ENCODE data around the gene HYAL2.

Gene HYAL2

DNA sequence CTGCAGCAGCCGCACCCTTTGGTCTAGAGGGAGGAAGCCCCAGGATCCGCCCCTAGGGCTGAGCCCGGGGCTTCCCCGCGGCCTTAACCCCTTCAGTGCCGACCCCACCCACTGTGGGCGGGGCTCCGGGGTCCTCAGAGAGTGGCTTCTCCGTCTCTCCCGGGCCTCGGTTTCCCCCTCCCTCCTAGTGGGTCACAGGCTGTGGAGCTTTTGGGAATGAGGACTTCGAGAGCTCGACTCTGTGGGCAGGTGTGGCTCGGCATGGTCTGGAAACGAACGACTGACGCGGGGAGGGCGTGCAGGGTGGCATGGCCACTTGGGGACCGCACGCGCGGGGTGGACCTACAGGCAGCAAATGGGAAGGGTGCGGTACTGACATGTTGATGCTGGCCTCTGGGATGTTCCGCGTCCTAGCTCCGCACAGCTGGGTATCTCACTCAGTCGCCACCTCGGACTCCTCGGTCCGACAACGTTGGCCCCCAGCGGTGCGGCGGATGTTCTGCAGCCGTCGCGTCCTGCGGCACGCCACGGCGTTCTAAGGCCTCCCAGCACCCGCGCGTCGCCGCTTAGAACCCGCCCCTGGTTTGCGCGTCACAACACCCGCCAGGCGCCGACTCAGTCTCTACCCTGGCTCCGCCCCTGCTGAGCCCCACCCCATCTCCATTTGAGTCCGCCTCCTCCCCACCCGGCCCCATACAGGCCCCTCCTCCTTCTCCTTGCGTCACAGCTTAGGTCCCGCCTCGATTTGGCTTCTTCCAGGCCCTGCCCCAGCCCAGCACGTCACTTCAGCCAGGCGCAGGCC, 23.5 kb downstream of the HYAL2 start, which contains the start of the genes HYAL3 and NAA80:
TSS of gene HYAL3 (minus strand) at position 570 of the 802 bp plus-strand sequence. CDS start 3,803 bp downstream, outside the sequence.
TSS of gene NAA80 (minus strand) at position 570 of the 802 bp plus-strand sequence. CDS start 1,942 bp downstream, outside the sequence.
- peak; percentile 97 for DNase-seq (ENCODE audit: low read depth, low spot score)
- ChIA-PET POLR2A (interaction anchor here (0.5 to 1.6 kb wide), 6 partner anchors 11 to 268 kb away, joined by 3 to 6 read pairs (median 4); partner anchors contain the start of gene C3orf18), CTCF (interaction anchor here (1.0 to 3.5 kb wide), 16 partner anchors 10 to 177 kb away, joined by 3 to 12 read pairs (median 5); partner anchors contain the start of gene HYAL2)
- peak within 1 kb of the TSS; percentile 96 for H3K4me3 ChIP-seq (ENCODE audit: low read depth, low read length)
- TF ChIP-seq, protein P1, sequence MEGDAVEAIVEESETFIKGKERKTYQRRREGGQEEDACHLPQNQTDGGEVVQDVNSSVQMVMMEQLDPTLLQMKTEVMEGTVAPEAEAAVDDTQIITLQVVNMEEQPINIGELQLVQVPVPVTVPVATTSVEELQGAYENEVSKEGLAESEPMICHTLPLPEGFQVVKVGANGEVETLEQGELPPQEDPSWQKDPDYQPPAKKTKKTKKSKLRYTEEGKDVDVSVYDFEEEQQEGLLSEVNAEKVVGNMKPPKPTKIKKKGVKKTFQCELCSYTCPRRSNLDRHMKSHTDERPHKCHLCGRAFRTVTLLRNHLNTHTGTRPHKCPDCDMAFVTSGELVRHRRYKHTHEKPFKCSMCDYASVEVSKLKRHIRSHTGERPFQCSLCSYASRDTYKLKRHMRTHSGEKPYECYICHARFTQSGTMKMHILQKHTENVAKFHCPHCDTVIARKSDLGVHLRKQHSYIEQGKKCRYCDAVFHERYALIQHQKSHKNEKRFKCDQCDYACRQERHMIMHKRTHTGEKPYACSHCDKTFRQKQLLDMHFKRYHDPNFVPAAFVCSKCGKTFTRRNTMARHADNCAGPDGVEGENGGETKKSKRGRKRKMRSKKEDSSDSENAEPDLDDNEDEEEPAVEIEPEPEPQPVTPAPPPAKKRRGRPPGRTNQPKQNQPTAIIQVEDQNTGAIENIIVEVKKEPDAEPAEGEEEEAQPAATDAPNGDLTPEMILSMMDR (IDR thresholded peaks at IDR 0.05; ENCODE audit: insufficient read depth, low read length, missing control alignments) = peak; percentile 44

DNA sequence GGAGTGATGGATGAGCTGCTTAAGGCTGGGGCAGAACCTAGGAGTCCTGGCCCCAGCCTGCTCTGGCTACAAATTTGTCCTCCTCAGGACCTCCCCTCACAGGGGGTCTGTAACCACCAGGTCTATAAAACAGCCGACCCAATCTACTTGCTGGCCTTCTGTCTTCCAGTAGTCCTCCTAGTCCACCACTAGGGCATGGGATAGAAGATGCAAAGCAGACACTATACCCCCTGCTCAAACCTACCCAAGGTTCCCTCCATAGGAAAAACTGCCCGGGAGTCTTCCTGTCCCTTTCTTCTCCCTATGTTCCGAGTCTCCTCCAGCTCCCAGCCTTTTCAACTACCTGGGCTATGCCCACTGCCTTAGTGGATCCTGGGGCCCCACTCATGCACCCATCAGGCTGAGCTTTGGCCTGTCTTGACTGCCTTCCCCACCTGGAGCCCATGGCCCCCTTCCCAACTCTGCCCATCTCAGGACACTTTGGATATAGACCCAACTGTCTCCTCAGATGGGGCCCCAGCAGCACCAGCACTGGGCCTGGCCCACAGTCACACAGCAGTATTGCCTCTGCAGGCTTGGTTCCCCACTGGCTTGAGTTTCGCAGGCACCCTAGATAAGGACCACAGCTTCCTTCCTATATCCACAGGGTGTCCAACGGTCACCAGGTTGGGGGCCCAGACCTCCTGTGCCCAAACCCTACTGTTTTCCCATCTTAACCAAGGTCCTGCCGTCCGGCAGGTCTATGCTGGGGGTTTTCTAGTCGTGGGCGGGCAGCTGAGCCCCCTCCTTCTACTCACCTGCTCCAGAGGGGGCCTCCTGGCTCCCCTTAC, 24.4 kb downstream of the HYAL2 start:
- POLR2A ChIA-PET = no interaction called here
- no peak for DNase-seq (ENCODE audit: low read depth, low spot score)
- peak overlapping the region; percentile 96 for H3K4me3 ChIP-seq (ENCODE audit: low read depth, low read length)
- CTCF ChIA-PET = interaction anchor here (1.1 to 3.5 kb wide), 10 partner anchors 9 to 176 kb away, joined by 3 to 12 read pairs (median 6); partner anchors contain the start of gene HYAL2
- TF ChIP-seq, protein P1 (IDR thresholded peaks at IDR 0.05; ENCODE audit: insufficient read depth, low read length, missing control alignments) = peak; percentile 11

DNA sequence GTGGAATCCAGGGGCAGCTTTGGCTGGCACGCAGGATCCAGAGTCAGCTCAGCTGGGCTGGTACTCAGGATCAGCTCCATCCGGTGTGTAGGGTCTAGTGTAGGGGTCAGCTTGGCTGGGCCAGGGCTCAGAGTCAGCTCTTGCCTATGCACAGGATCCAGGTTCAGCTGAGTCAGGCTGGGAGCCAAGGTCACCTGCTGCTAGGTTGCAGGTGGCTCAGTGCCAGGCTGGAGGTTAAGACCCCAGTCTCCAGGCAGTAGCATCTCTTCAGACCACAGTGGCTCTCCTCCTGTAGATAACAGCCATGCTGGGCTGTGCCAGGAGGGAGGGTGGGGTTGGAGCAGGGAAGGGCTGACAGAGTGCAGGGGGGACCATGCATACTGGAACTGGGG, 25.2 kb downstream of the HYAL2 start:
- no peak for DNase-seq (ENCODE audit: low read depth, low spot score)
- no peak overlapping the region for H3K4me3 ChIP-seq (ENCODE audit: low read depth, low read length)
- TF ChIP-seq, protein P1 (IDR thresholded peaks at IDR 0.05; ENCODE audit: insufficient read depth, low read length, missing control alignments) = no peak
- ChIA-PET CTCF (interaction anchor here (1.0 to 3.5 kb wide), 5 partner anchors 8 to 103 kb away, joined by 3 to 12 read pairs (median 8); no protein-coding TSS in a partner anchor), POLR2A (no interaction called here)

DNA sequence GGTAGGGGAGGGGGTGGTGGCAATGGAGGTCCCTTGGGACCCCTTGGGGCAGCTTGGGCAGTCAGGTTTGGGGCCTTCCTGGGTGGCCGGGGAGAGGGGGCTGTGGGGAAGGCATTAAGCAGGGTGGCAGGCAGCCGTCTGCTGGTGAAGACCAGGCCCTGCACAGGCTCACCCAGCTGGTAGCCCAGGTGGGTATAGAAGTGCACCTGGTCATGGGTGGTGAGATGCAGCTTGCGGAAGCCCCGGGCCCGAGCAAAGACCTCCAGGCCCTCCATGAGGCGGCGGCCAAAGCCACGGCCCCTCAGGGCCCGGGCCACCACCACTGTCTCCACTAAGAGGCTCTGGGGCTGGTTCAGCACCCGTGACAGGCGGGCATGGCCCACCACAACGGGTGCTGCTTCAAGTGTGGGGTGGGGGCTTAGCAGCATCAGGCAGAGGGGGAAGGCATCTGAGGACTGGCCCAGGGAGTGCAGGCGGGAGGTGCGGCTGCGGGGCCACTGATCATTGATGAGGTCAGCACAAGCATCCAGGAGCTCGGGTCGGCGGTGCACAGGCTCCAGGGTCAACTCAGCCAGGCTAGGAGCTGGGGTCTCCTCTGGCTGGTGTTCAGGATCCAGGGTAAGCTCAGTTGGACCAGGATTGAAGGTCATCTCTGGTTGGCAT, 25.7 kb downstream of the HYAL2 start:
- TF ChIP-seq, protein P1 (IDR thresholded peaks at IDR 0.05; ENCODE audit: insufficient read depth, low read length, missing control alignments) = no peak
- ChIA-PET CTCF (interaction anchor here (1.0 to 3.5 kb wide), 3 partner anchors 18 to 51 kb away, joined by 3 to 12 read pairs (median 4); no protein-coding TSS in a partner anchor), POLR2A (no interaction called here)

DNA sequence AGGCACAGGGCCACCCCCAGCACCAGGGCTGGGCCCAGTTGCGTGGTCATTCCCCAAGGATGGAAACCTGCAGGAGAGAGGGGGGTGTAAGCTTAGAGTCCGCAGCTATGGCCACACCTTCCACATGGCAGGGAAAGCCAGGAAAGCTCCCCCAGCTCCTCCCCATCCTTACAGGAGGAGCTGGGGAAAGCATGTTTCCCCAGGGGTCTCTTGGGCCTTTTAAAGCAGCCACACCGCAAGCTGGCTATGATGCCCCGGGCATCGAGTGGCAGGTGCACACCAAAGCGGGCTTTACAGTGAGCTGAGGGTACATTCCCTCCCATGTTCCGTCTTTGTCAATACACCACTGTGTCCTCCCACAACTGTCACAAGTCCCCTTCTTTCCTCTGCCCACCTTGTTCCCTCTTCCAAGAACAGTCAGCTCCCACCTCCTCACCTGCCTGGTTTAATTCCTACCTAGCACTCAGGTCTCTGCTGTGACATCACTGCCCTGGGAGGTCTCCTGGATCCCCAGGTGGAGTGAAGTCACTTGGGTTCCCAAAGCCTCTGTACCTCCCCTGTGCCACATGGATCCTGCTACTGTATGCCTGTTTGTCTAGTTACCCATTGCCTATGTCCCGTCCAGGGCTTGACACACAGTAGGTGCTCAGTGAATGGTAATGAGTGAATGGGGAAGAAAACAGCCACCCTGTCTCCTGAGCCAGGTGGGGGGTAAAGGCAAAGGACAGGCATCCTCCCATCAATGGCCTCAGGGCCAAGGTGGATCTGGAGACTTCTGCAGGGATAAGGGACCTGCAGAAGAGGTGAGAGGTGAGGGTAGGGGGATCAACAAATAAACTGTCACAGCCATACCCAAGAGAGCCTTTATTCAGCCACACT, 26.8 kb downstream of the HYAL2 start:
- TF ChIP-seq, protein P1 (IDR thresholded peaks at IDR 0.05; ENCODE audit: insufficient read depth, low read length, missing control alignments) = no peak
- no peak overlapping the region for H3K4me3 ChIP-seq (ENCODE audit: low read depth, low read length)
- ChIA-PET CTCF (no interaction called here), POLR2A (no interaction called here)
- no peak for DNase-seq (ENCODE audit: low read depth, low spot score)

More for the DNA sequence above, 25.7 kb downstream of the HYAL2 start:
- no peak overlapping the region for H3K4me3 ChIP-seq (ENCODE audit: low read depth, low read length)
- DNase-seq (ENCODE audit: low read depth, low spot score) = no peak

Data from AG04449 (cell line).